Mesenchymal stem cell (in vitro differentiated cells and primary cell): Measurements from ENCODE around the gene PAX5.

ENCODE experiments used
- DNase-seq: peaks from one replicate; pipeline ENCODE4 v3.0.0-alpha.2; 2013
- H2AFZ ChIP-seq: one replicate; pipeline ENCODE4 v1.6.1; 2013; ENCODE audit warnings: low read depth, mild to moderate bottlenecking, control low read depth, inconsistent platforms, low read length, moderate library complexity
- H2AK5ac ChIP-seq: 2 replicates; pipeline ENCODE4 v1.6.1; 2013; ENCODE audit warnings: low read length, moderate library complexity, mild to moderate bottlenecking, inconsistent platforms; ENCODE audit not compliant: severe bottlenecking
- H2BK120ac ChIP-seq: one replicate; pipeline ENCODE4 v1.6.1; 2013; ENCODE audit warnings: low read depth, mild to moderate bottlenecking, inconsistent platforms, low read length, moderate library complexity
- H2BK12ac ChIP-seq, 2 experiments: one replicate each; pipeline ENCODE4 v1.6.1; 2013; ENCODE audit warnings: inconsistent platforms in 2 of 2, low read length in 2 of 2, mild to moderate bottlenecking in 2 of 2, moderate library complexity in 2 of 2, control low read depth in 1 of 2
- H2BK15ac ChIP-seq: one replicate; pipeline ENCODE4 v1.6.1; 2013; ENCODE audit warnings: mild to moderate bottlenecking, low read depth, inconsistent platforms; ENCODE audit not compliant: poor library complexity, severe bottlenecking
- H2BK5ac ChIP-seq: 2 replicates; pipeline ENCODE4 v1.6.1; 2013; ENCODE audit warnings: low read depth, mild to moderate bottlenecking, low read length, control low read depth, inconsistent platforms; ENCODE audit not compliant: poor library complexity, severe bottlenecking
- H3K14ac ChIP-seq, 2 experiments: one replicate each; pipeline ENCODE4 v1.6.1; 2013; ENCODE audit warnings: inconsistent platforms in 2 of 2, low read length in 2 of 2, control low read depth in 1 of 2, mild to moderate bottlenecking in 1 of 2, moderate library complexity in 1 of 2
- H3K18ac ChIP-seq, 2 experiments: one replicate each; pipeline ENCODE4 v1.6.1; 2013; ENCODE audit warnings: inconsistent platforms in 2 of 2, low read length in 2 of 2, control low read depth in 1 of 2, low read depth in 1 of 2, mild to moderate bottlenecking in 1 of 2
- H3K23ac ChIP-seq, 2 experiments: one replicate each; pipeline ENCODE4 v1.6.1; 2013; ENCODE audit warnings: inconsistent platforms in 2 of 2, low read length in 2 of 2, mild to moderate bottlenecking in 2 of 2, moderate library complexity in 2 of 2, control low read depth in 1 of 2
- H3K27ac ChIP-seq: 2 replicates; pipeline ENCODE4 v1.5.1; 2013; ENCODE audit warnings: mild to moderate bottlenecking, moderate library complexity, low read length, control low read depth, inconsistent platforms; ENCODE audit not compliant: poor library complexity, severe bottlenecking
- H3K27me3 ChIP-seq, 2 experiments: 2 replicates each; pipeline versions ENCODE4 v1.6.1 to v1.7.0; 2013; ENCODE audit warnings: low read length in 2 of 2, mild to moderate bottlenecking in 2 of 2, moderate library complexity in 2 of 2, control low read depth in 1 of 2, inconsistent platforms in 1 of 2; ENCODE audit not compliant: control insufficient read depth in 1 of 2, insufficient read depth in 1 of 2
- H3K36me3 ChIP-seq, 2 experiments: 2 replicates each; pipeline versions ENCODE4 v1.6.1 to v1.7.0; 2013; ENCODE audit warnings: low read length in 2 of 2, control low read depth in 1 of 2, inconsistent platforms in 1 of 2, low read depth in 1 of 2, mild to moderate bottlenecking in 1 of 2; ENCODE audit not compliant: insufficient read depth in 2 of 2, control insufficient read depth in 1 of 2
- H3K4ac ChIP-seq, 2 experiments: one replicate each; pipeline ENCODE4 v1.6.1; 2013; ENCODE audit warnings: inconsistent platforms in 2 of 2, low read length in 2 of 2, mild to moderate bottlenecking in 2 of 2, moderate library complexity in 2 of 2, control low read depth in 1 of 2, low read depth in 1 of 2
- H3K4me1 ChIP-seq: 2 replicates; pipeline ENCODE4 v1.6.1; 2013; ENCODE audit warnings: low read depth, low read length, control low read depth; ENCODE audit not compliant: control insufficient read depth, insufficient read depth
- H3K4me2 ChIP-seq: 2 replicates; pipeline ENCODE4 v1.6.1; 2013; ENCODE audit warnings: low read length, mild to moderate bottlenecking, inconsistent platforms; ENCODE audit not compliant: poor library complexity, severe bottlenecking
- H3K4me3 ChIP-seq, 2 experiments: 2 replicates each; pipeline versions ENCODE4 v1.5.1 to v1.7.0; 2013; ENCODE audit warnings: low read length in 2 of 2, mild to moderate bottlenecking in 2 of 2, control low read depth in 1 of 2, low read depth in 1 of 2; ENCODE audit not compliant: insufficient read depth in 1 of 2
- H3K79me1 ChIP-seq: replicated peaks from 2 replicates; pipeline ENCODE4 v1.6.1; 2013; ENCODE audit warnings: mild to moderate bottlenecking, control low read depth, low read length, inconsistent platforms; ENCODE audit not compliant: poor library complexity, severe bottlenecking
- H3K9ac ChIP-seq: 2 replicates; pipeline ENCODE4 v1.7.0; 2013; ENCODE audit warnings: mild to moderate bottlenecking, low read length, moderate library complexity
- H3K9me3 ChIP-seq: 2 replicates; pipeline ENCODE4 v1.7.0; 2013; ENCODE audit warnings: mild to moderate bottlenecking, low read length; ENCODE audit not compliant: control insufficient read depth
- H4K8ac ChIP-seq: one replicate; pipeline ENCODE4 v1.6.1; 2013; ENCODE audit warnings: inconsistent platforms, mild to moderate bottlenecking, low read length, moderate library complexity
- H4K91ac ChIP-seq: one replicate; pipeline ENCODE4 v1.6.1; 2013; ENCODE audit warnings: mild to moderate bottlenecking, low read length, inconsistent platforms
- WGBS: methylation state at CpG from one replicate; pipeline ENCODE4 v1.1.7; 2013; ENCODE audit warnings: mixed read lengths; 5-methylcytosine and 5-hydroxymethylcytosine counted together

Gene PAX5

GRCh38 chr9:37011530-37011929 lies 22.5 kb downstream of the PAX5 start:
- H2BK120ac ChIP-seq = no peak overlapping the region
- H4K8ac ChIP-seq = no peak overlapping the region
- no peak overlapping the region for H2AK5ac ChIP-seq
- H3K79me1 ChIP-seq = no peaks in the 10 kb centered on the region
- H2BK5ac ChIP-seq = no peak overlapping the region
- no peak overlapping the region for H2BK15ac ChIP-seq
- H4K91ac ChIP-seq = no peak overlapping the region
- no peak overlapping the region for H2BK12ac ChIP-seq
- no peaks in the 10 kb centered on the region for H3K4me1 ChIP-seq
- no peak for DNase-seq
- H3K23ac ChIP-seq = no peak overlapping the region
- H3K9ac ChIP-seq = no peak overlapping the region
- no peak overlapping the region for H2AFZ ChIP-seq
- H3K14ac ChIP-seq = no peak overlapping the region
- no peaks in the 10 kb centered on the region for H3K36me3 ChIP-seq
- H3K4ac ChIP-seq = no peak overlapping the region
- H3K18ac ChIP-seq = no peak overlapping the region
- no peak overlapping the region for H3K27ac ChIP-seq
- no peak overlapping the region for H3K4me2 ChIP-seq
- no peaks in the 10 kb centered on the region for H3K9me3 ChIP-seq
- 56% methylated on average over 2 of the region's 3 CpGs for WGBS
- no peak overlapping the region for H3K4me3 ChIP-seq
- peaks cover 73 to 93% of the 10 kb centered on the region in 2 experiments for H3K27me3 ChIP-seq

GRCh38 chr9:37010976-37011375 lies 23.1 kb downstream of the PAX5 start:
- Histone ChIP-seq H3K27me3 (peaks cover 72 to 93% of the 10 kb centered on the region in 2 experiments), H3K79me1 (no peaks in the 10 kb centered on the region), H3K18ac (no peak overlapping the region), H2BK120ac (no peak overlapping the region), H3K4me2 (no peak overlapping the region), H4K8ac (no peak overlapping the region), H3K4me1 (no peaks in the 10 kb centered on the region), H3K9ac (no peak overlapping the region), H2AFZ (no peak overlapping the region), H3K27ac (no peak overlapping the region), H2BK15ac (no peak overlapping the region), H3K4ac (no peak overlapping the region), H3K36me3 (no peaks in the 10 kb centered on the region), H3K4me3 (no peak overlapping the region), H3K9me3 (no peaks in the 10 kb centered on the region), H2AK5ac (no peak overlapping the region), H3K23ac (no peak overlapping the region), H3K14ac (no peak overlapping the region), H2BK12ac (no peak overlapping the region), H4K91ac (no peak overlapping the region), H2BK5ac (no peak overlapping the region)
- no peak for DNase-seq
- WGBS = 100% methylated on average over 1 of the region's 2 CpGs

- Histone ChIP-seq H4K8ac (no peak overlapping the region), H3K4me1 (no peaks in the 10 kb centered on the region), H3K14ac (no peak overlapping the region), H2BK12ac (no peak overlapping the region), H2AK5ac (no peak overlapping the region), H3K36me3 (no peaks in the 10 kb centered on the region), H2BK15ac (no peak overlapping the region), H4K91ac (no peak overlapping the region), H3K18ac (no peak overlapping the region), H3K4ac (no peak overlapping the region), H3K79me1 (no peaks in the 10 kb centered on the region), H3K4me2 (no peak overlapping the region), H3K27me3 (peaks cover 79 to 98% of the 10 kb centered on the region in 2 experiments), H2AFZ (no peak overlapping the region), H3K9me3 (no peaks in the 10 kb centered on the region), H3K9ac (no peak overlapping the region), H2BK5ac (no peak overlapping the region), H3K4me3 (no peak overlapping the region), H3K23ac (no peak overlapping the region), H3K27ac (no peak overlapping the region), H2BK120ac (no peak overlapping the region)
- WGBS = 70% methylated on average over 5 of the region's 7 CpGs
- no peak for DNase-seq
Measured at GRCh38 chr9:37010180-37010579, 23.9 kb downstream of the PAX5 start.

- Histone ChIP-seq H3K79me1 (no peaks in the 10 kb centered on the region), H3K4ac (no peak overlapping the region), H4K91ac (no peak overlapping the region), H3K23ac (peak overlapping the region in 1 of 2 experiments; percentile 60), H2AFZ (no peak overlapping the region), H3K9ac (no peak overlapping the region), H4K8ac (no peak overlapping the region), H3K14ac (no peak overlapping the region), H3K4me3 (no peak overlapping the region), H3K9me3 (no peaks in the 10 kb centered on the region), H2BK12ac (no peak overlapping the region), H3K27me3 (peaks cover 82 to 98% of the 10 kb centered on the region in 2 experiments), H2BK5ac (no peak overlapping the region), H3K4me2 (no peak overlapping the region), H3K4me1 (peaks cover 5% of the 10 kb centered on the region), H3K27ac (no peak overlapping the region), H2BK15ac (no peak overlapping the region), H3K36me3 (no peaks in the 10 kb centered on the region), H2AK5ac (no peak overlapping the region), H2BK120ac (no peak overlapping the region), H3K18ac (no peak overlapping the region)
- WGBS = 93% methylated on average over 11 of the region's 13 CpGs
- no peak for DNase-seq
Measured at GRCh38 chr9:37007295-37007694, 26.8 kb downstream of the PAX5 start.
